Measurements from ENCODE around the gene FZR1.
A peak's percentile ranks its signal among the peaks of the same experiment; 100 is the strongest.

FZR1 gene

GRCh38 chr19:3467437-3468198 is 38.5 kb upstream of the FZR1 start:
- no peak for TF ChIP-seq CTCF (conservative IDR thresholded peaks at IDR 0.05; ENCODE audit: control insufficient read depth, insufficient read depth, low read depth, low read length)
- H3K4me3 ChIP-seq (ENCODE audit: control insufficient read depth, low read depth, low read length): no peak overlapping the region
- DNase-seq (ENCODE audit: low read depth): no peak

DNA sequence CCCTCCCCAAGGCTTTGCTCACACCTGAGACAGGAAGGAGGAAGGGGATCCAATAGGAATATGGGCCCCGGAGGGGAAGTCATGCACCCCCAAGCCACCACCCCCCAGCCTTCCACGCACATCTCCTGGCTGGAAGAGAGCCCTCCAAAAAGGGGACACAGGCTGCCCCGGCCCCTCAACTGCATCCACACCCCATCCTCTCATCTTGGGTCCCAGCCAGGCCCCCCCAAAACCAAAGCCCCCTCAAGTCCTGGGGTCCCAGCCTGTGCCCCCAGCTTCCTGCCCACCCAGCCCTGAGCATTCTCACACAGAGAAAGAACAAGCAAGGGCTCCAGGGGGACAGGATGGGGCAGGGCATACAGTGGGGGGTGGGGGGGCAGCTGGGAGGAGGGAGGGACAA is 37.9 kb upstream of the FZR1 start:
- no peak for TF ChIP-seq CTCF (conservative IDR thresholded peaks at IDR 0.05; ENCODE audit: control insufficient read depth, insufficient read depth, low read depth, low read length)
- DNase-seq (ENCODE audit: low read depth): no peak

GRCh38 chr19:3469638-3470499 is 36.2 kb upstream of the FZR1 start:
- H3K4me3 ChIP-seq (ENCODE audit: control insufficient read depth, low read depth, low read length): no peak overlapping the region
- no peak for DNase-seq (ENCODE audit: low read depth)
- peak; percentile 2 for TF ChIP-seq CTCF (conservative IDR thresholded peaks at IDR 0.05; ENCODE audit: control insufficient read depth, insufficient read depth, low read depth, low read length)

More for the DNA sequence above, 37.9 kb upstream of the FZR1 start:
- H3K4me3 ChIP-seq (ENCODE audit: control insufficient read depth, low read depth, low read length): no peak overlapping the region

DNA sequence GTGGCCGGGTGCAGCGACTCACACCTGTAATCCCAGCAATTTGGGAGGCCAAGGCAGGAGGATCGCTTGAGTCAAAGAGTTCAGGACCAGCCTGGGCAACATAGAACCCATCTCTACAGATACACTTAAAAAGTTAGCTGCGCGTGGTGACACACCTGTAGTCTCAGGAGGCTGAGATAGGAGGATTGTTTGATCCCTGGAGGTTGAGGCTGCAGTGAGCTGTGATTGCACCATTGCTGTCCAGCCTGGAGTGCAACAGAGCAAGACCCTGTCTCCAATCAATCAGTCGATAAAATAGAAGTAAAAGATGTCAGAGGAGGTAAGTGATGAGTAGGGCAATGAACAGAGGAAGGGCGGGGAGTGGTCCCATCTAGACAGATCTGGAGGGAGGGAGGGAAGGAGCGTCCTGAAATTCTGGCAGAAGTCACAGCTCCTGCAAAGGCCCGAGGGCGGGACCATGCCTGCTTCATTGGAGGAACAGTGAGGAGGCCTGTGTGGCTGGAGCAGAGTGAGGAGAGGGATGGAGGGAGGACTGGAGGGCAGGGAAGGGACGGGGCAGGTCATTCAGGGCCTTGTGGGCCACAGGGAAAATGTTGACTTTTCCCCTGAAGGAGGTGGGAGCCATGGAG is 35.5 kb upstream of the FZR1 start:
- H3K4me3 ChIP-seq (ENCODE audit: control insufficient read depth, low read depth, low read length): no peak overlapping the region
- TF ChIP-seq CTCF (conservative IDR thresholded peaks at IDR 0.05; ENCODE audit: control insufficient read depth, insufficient read depth, low read depth, low read length): no peak
- peak; percentile 24 for DNase-seq (ENCODE audit: low read depth)

GRCh38 chr19:3471954-3472655 is 34.0 kb upstream of the FZR1 start:
- no peak overlapping the region for H3K4me3 ChIP-seq (ENCODE audit: control insufficient read depth, low read depth, low read length)
- no peak for DNase-seq (ENCODE audit: low read depth)
- TF ChIP-seq CTCF (conservative IDR thresholded peaks at IDR 0.05; ENCODE audit: control insufficient read depth, insufficient read depth, low read depth, low read length): peak; percentile 79

DNA sequence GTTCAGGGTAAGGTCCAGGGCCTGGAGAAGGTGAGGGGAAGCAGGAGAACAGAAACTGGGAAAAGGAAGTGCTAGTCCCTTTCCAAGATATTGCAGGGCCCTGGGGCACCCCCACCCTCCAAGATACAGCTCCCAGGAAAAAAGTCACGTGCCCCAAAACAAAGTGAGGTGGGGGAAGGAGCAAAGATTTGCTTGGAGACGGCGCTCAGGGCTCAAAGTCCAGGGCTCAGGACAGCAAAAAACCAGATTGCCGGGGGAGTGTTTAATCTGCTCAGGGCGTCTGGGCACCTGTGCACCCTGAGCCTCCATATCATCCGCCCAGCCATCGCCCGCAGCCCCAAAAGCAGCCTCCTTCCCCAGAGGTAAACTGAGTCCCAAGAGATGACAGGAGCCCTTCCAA is 32.1 kb upstream of the FZR1 start:
- TF ChIP-seq CTCF (conservative IDR thresholded peaks at IDR 0.05; ENCODE audit: control insufficient read depth, insufficient read depth, low read depth, low read length): no peak
- DNase-seq (ENCODE audit: low read depth): no peak
- H3K4me3 ChIP-seq (ENCODE audit: control insufficient read depth, low read depth, low read length): no peak overlapping the region

All from fibroblast of mammary gland (primary cell).